H1 (cell line): ENCODE measurements around the gene ACVRL1.

ENCODE experiments used
- BRCA1 ChIP-seq: IDR thresholded peaks from 2 replicates; pipeline ENCODE4 v1.6.1; 2012; ENCODE audit warnings: low read depth, low read length, improper control_type of control experiment
- CTCF ChIP-seq, 3 experiments: IDR thresholded peaks; 1 replicate in 2 of 3; 2 replicates in 1 of 3; pipeline versions ENCODE4 v1.5.1 to v1.6.1; 2011; ENCODE audit warnings: low read length in 3 of 3, mild to moderate bottlenecking in 3 of 3, inconsistent platforms in 2 of 3, low read depth in 1 of 3, moderate library complexity in 1 of 3; ENCODE audit not compliant: insufficient read depth in 1 of 3; ENCODE audit errors: control extremely low read depth in 1 of 3
- EGR1 ChIP-seq: IDR thresholded peaks from 2 replicates; pipeline ENCODE4 v1.6.1; 2011; ENCODE audit warnings: low read depth, low read length, borderline replicate concordance
- POLR2AphosphoS5 ChIP-seq: IDR thresholded peaks from 2 replicates; pipeline ENCODE4 v1.6.1; 2011; ENCODE audit warnings: low read depth, low read length
- RAD21 ChIP-seq, 2 experiments: IDR thresholded peaks in 1 of 2; conservative IDR thresholded peaks in 1 of 2; 2 replicates each; pipeline ENCODE4 v1.6.1; 2011; ENCODE audit warnings: low read depth in 2 of 2, low read length in 2 of 2, improper control_type of control experiment in 1 of 2, inconsistent platforms in 1 of 2, mild to moderate bottlenecking in 1 of 2, moderate library complexity in 1 of 2
- TEAD4 ChIP-seq: IDR thresholded peaks from 2 replicates; pipeline ENCODE4 v1.6.1; 2012; ENCODE audit warnings: low read depth, low read length, inconsistent platforms, mixed read lengths

GRCh38 chr12:51923506-51924365, 16.4 kb downstream of the ACVRL1 start:
- peak; percentile 44 to 71 for TF ChIP-seq RAD21 (IDR thresholded peaks at IDR 0.05 in 1 of 2, conservative IDR thresholded peaks at IDR 0.05 in 1 of 2; ENCODE audit: low read depth in 2 of 2, low read length in 2 of 2)
- TF ChIP-seq CTCF (IDR thresholded peaks at IDR 0.05; ENCODE audit: control extremely low read depth in 1 of 3, insufficient read depth in 1 of 3, low read depth in 1 of 3, low read length in 3 of 3), result peak; percentile 87 to 95 (median 92)
- TF ChIP-seq TEAD4, result no peak
- TF ChIP-seq EGR1, result no peak
- no peak for TF ChIP-seq BRCA1
- no peak for TF ChIP-seq POLR2AphosphoS5
